ENCODE data around the gene GRID1.

The GRID1 gene

DNA sequence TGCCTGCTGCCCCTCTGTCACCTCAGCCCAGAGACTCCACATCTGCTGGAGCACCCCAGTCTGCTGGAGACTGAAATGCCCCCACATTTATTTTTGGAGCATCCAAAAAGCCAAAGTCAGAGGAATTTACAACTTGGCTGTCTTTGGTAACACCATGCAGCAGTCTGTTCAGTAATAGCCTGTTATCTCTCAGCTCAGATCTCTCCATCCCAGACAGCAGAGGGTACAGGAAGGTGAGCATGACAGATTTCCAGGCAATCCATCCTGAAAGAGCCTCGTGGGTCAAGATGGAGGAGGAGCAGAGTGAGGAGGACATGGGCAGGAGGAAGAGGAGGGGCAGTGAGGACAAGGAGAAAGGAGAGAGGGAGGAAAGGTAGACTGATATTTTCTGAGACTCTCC, 55.9 kb downstream of the GRID1 start:
- no peak for DNase-seq

DNA sequence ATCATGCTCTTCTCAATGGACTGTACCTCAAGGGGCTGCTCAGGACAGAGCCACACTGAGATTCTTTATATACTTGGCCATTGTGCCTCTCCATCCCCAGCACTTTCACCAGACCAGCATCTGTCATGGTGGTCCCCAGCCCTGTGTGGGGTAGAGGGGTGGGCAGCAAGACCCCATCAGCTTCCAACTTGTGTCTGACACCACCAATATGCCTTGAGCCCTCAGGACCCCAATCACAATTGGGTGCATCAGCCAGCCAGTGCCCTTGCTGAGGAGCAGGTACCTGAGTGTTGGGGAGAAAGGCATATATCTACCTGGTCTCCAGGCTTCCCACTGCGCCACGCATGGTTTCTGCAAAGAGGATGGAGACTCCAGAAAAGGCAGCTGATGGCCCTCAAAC, 56.3 kb downstream of the GRID1 start:
- no peak for DNase-seq

DNA sequence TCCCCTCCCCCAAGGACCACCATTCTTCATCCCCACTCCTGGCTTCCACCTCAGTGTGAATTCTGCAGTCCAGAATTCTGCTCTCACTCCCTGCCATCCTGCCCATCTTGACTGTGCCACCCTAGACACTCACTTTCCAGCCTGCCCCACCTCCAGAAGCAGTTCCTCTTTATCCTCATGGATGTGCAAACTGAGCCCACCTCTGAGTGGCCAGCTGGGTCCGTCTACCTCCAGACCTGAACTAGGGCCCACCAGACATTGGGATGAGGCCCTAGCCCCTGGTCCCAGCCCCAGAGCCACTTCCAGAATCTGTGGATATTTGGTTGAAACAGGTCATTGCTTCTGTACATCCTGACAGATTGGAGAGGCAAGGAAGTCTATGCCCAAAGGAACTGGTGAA, 58.5 kb downstream of the GRID1 start:
- DNase-seq, result no peak

DNA sequence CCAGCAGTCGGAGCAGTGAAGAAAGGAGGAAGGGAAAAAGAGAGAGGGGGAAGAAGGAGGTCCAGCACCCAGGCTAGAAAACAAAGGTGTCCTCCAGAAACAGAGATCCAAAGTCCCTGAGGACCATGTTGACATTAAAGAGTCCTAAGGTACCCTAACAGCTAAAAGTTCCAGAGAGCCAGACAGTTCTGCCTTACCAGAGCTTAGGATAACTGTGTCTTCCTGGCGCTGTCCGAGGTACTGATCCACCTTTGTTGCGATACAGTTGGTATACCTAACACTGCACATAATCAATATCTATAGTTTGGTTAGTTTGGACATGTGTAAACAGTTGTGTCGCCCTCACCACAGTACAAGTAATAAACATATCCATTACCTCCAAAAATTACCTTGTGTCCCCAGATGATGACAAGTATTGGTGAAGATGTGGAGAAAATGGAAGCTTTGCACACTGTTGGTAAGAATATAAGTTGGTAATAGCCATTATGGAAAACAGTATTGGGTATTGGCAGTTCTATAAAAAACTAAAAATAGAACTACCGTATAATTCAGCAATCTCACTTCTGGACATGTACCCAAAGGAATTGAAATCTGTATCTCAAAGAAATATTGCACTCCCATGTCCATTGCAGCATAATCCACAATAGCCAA, 59.8 kb downstream of the GRID1 start:
- DNase-seq, result no peak

DNA sequence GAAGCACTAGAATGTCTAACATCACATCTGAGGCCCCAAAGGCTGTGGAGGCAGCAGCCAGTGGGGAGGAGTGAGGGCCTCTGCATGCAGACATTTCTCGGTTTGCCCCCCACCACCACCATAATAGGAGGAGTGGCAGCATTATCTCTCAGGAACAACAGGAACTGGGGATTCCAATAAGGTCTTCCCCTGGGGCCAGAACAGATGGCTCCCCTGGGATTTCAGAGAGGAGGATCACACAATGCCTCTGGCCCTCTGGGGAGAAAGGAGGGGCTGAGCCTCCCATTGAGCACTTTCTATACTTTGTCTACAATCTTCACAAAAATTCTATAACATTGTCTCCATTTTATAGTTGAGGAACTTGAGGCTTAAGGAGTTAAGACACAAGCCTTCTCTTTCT, 61.1 kb downstream of the GRID1 start:
- DNase-seq, result no peak

DNA sequence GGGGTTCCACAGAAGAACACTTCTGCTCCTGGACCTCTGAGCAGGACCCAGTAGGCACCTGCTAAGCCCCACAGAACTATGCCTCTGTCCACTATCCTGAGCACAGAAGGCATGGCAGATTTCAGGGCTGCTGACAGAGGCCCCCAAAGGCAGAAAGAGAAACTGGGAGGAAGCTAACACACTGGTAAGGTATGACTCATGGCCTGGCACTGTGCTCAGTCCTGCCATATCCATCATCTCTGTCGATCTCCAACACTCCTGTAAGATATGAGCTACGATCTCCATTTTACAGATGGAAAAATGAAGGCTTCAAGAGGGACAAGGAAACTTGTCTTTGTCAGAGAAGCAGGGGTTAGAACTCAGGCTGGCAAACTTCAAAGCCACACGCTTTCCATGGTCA, 62.2 kb downstream of the GRID1 start:
- no peak for DNase-seq

DNA sequence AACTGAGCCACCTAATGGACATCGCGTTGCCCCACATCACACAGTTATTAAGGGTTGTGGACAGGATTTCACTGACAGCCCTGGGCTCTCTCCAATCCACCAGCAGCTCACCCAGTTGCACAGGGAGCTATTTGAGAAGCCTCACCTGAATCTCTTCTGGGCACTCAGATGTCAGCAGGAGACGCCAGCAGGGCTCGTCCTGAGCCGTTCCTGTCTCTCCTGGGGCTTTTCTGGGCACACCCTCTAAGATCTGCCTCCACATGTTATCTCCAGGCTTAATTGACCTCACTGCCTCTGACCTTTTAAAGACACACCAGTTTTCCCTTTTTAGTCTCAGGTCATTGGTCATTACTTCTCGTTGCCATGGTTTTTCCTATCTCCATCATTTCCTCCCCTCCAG, 63.0 kb downstream of the GRID1 start:
- no peak for DNase-seq

DNA sequence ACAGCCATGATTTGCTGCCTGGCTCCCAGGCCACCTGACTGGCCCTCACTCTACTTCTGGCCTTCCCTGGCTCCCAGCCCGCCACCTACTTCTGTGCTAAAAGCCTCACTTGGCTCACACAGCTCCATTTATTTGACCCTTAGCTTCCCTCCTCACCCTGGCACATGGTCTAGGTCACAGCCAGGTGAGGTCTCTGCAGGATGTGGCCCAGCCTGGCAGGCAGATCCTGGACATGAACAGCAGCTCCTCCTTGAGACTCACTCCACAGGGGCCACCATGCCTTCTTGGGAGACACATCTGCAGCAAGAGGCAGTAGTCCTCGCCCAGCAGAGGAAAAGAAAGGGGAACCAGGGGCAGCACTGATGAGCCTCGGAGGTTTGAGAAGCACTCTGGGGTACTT, 64.6 kb downstream of the GRID1 start:
- DNase-seq, result no peak

DNA sequence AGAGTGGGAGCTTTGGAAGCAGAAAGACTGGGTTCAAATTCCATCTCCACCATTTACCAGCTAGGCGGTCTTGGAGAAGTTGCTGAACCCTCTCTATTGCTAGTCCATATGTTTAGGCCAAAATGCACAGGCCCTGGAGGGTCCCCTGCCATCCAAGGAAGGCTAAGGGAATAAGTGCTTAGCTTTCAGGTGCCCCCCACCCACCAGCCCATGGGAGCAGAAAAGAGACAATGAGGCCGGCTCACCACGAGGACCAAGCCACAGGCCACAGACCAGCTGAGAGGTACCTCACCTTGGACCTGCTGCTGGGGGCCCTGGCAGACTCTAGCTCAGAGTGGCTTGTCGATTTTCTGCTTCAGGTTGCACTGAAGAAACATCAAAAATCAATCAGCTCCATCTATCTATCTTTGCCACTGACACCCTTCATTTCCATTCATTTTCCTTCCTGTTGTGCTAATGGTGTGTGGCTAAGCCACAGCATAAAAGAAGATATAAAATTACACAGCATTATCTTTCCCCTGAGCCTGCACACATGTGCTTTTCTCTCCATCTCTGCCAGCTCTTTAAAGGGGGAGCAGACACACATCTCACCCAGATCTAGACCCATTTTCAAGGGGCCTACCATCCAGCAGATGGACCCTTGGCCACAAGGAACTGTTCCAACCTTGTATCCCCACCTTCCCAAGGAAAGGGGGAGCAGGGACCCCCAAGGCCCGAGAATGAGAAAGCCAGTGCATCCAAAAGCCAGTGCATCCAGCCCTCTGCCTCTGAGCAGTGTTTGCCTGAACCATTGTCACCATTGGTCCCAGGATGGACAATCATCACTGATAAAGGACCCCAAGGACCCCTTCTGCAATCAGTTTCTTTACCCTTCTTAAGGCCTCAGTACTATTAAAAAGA, 65.4 kb downstream of the GRID1 start:
- no peak for DNase-seq

DNA sequence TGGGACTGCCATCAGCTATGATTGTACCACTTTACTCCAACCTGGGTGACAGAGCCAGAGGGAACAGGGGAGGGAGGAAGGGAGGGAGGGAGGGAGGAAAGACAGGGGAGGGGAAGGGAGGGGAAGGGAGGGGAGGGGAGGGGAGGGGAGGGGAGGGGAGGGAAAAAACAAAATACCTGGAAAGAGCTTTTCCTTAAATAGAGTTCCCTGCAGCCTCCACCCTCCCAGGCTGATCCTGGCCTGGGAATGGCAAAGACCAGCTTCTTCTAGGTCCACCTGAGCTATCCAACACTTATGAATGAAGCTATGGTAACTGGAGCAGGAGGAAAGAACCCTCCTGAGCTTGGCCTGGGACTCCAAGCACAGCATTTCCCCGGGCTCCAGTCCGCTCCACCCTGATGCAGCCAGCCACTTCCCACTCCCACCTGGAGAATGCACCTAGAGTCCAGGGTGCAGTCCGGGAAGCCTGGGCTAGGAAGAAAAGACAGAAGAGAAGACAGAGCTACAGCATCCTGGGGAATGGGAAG, 66.1 kb downstream of the GRID1 start:
- no peak for DNase-seq

DNA sequence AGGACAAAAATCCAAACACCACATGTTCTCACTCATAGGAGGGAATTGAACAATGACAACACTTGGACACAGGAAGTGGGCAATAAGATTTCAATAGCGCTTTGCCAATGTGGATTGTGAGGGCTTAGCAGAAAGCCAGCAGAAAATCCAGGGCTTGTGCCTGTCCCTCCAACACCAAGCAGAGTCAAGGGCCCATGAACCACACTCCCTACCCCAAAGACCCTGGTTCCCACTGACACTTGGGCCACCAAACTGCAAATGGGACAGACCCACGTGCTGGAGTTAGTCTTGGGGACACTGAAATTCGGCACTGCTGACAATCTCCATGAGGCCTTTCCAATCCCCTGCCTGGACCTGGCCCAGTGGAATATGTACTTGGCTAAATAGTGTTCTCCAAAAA, 67.0 kb downstream of the GRID1 start:
- no peak for DNase-seq

DNA sequence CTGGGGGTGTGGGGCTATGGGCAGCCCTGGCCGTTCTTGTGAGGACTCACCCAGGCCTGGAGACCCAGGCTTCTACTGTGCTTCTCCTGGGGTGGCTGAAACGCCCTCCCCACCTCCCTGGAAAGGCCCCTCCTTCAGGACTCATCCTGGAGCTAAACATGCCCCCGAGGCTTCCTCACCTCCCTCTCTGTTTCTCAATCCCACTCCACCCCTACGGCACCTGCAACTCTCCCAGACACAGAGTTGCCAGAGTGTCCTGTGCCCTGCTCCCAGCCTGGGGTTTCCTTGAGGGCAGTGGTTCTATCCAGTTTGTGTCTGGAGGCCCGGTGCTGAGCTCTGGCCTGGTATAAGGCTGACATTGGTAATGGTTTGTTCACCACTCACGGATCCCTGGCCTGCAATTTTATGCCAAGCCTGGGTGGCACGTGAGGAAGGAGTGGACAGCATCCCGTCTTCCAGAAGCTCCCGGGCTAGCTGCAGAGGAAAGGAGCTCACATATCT, 68.0 kb downstream of the GRID1 start:
- no peak for DNase-seq

DNA sequence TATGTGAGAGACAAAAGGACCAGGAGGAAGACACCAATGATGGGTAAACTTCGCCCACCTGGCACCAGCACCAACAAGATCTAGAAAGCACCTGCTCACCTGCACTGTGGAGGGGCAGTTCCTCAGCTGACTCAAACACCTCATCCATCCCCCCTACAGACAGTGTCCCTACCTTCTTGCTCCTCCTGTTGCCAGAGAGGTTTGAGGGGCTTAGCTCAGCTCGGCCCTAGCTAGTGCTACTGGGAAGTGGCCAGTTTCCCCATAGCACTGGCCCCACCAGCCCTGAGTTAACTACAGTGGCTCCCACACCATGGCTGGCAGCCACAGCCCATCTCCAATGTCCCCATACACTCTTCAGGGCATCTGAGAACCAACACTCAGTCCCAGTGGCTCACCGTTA, 70.8 kb downstream of the GRID1 start:
- no peak for DNase-seq

DNA sequence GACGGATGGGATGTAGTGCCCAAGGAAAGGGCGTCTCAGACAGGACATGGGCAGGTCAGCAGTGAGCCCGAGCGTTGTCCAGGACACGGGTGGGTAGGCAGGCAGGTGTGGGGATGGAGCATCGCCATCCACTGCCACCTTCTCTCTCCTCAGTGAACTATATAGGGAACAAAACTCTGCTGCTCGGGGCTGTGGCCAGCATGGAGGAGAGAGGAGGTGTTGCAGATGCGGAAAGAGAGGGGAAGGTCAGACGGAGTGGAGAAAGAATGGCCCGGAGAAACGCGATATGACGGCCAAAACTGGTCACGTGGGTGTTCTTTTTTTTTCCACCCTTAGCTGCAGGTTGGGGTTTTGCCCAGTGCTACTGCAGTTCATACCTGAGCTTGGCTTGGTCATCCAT, 71.2 kb downstream of the GRID1 start:
- DNase-seq, result no peak

DNA sequence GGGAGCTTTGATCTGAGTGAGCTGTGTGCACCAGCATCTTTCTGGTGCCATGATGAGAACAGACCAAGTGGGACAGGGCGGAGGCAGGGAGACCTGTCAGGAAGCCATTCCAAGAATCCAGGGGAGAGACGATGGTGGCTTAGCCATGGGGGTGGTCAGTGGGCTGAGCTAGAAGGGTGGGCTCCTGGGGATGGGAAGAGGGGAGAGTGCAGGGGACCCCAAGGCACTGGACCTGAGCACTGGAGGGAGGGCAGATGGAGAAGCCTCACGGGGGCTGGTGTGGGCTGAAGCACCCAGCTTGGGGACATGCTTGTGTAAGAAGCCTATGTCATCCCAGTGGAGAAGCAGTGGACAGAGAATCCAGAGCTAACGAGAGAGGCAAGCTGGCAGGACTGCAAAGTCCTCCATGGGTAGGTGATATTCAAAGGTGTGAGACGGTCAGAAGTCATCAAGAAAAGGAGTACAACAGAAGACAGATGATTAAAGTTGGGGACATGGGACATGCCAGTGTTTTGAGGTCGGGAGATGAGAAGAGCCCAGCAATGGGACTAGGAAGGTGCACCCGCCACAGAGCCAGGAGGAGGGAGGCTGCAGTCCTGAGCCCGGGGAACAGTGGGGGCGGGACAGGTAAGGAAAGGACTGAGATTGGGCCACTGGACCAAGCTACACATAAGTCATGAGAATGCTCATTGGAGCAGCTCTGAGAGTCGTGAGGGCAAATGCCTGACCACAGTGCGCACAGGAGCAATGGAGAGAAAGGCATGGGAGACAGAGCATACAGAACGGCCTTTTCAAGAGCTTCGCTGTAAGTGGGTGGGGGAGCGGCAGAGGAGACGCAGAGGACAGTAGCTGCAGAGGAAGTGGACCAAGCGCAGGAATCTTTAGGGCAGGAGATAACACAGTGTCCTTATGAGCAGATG, 72.0 kb downstream of the GRID1 start:
- no peak for DNase-seq

DNA sequence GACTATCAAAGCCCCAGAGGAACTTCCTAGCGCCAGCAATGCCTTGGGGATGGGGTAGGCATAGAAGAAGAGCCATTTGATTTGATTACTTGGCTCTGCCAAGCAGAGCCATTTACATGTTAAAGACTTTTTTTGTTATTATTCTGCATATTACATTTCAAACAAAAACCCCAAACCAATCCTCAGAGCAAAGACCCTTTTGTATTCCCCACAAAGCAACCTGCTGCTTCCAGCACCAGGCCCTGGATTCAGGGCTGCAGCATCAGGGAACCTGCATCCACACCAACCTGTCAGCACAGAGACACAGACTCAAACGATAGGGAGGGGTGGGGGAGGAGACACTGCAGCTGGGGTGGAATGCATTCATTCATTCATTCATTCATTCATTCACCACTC, 73.2 kb downstream of the GRID1 start:
- DNase-seq, result no peak

DNA sequence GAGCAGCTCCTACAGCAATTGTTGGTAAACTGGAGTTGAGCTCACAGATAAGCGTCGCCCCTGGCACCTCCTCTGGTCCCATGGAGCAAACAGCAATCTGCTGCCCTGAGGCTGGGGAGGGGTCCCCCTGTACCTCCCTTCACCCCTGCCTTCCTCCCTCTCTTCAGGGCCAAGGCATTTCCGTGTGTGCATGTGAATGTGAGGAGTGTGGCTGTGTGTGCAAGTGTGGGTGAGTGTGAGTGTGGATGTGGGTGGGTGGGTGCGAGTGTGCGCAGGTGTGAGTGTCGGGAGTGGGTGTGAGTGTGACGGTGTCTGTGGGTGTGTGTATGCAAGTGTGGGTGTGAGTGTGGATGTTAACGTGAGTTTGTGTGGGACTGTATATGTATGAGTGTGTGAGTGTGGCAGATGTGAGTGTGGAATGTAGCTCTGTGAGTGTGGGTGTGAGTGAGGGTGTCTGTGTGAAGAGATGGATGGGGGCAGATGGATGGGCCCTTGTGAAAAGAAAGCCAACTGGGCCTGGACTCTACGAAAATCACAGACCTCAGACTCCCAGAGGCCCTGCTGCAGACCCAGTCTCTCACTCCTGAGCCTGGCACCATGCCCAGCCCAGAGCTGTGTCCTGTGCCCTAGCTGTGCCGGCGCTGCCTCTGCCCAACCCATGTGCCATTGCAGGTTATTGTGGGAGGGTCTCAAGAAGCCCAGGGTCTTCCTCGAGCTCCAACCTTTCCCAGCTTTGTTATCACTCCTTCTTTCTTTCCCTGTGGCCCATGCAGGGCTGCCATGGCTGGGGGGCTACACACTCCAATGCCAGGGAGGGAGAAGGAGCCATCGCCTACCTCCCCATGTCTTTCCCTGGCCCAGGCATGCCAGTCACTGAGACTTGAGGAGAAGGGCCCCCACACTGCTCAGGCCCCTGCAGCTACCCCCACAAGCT, 73.9 kb downstream of the GRID1 start:
- no peak for DNase-seq

DNA sequence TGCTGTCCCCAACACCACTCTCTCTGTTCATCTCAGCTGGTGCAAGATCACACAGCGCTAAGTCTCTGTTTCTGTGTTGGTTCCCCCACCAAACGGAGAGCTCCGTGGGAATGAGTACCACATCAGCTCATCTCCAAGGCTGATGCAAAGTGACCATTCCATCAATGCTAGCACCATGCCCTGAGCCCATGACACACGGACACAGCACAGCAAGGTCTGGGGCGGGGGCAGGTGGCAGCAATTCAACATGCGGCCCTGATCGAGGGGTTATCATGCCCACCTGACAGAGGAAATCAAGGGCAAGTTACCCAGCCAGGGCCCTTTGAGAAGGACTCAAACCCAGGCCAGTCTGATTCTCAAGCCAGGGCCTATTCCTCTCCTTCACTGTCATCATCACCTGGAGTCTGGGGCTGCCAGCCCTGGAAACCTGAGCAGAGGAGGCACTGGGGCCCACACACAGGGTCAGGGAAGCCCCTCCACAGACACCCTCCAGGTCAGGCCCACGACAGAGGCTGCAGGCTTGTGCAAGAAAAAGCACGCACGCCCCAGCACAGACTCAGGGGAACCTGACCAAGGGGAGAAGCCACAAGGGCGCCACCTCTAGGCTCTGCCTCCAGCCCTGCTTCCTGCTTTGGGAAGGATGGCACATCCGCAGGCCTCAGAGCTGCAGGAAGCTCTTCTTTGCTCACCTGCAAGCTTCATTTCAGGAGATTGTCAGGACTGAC, 74.8 kb downstream of the GRID1 start:
- no peak for DNase-seq

DNA sequence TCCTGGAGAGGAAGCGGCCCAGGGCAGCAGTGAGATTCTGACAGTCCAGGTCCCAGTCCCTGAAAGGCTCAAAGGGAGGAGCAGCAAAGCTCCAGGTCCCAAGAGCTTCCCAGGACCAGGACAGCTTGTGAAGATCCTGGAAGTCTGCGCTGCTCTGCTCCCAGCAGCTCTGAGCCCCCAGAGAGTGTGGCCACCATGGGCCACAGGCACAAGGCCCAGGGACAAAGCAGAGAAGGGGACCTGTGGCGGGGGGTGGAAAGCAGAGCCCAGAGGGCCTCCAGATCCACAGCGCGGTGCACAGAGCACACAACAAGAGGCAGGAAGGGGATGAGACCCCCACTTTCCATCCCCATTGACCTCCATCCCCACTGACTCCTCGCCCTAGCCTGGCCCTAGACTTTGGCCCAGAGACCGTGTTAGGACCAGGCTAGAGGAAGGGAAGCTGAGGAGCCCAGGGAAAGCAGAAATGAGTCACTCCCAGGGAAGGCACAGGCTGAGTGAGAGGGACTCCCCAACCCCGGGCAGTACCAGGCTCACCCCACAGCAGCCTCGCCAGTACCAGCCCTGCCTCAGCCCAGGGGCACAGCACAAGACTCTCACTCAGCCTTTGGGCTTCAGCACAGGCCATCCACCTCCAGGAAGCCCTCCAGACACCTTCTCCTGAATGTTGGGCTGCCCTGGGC, 75.5 kb downstream of the GRID1 start:
- no peak for DNase-seq

DNA sequence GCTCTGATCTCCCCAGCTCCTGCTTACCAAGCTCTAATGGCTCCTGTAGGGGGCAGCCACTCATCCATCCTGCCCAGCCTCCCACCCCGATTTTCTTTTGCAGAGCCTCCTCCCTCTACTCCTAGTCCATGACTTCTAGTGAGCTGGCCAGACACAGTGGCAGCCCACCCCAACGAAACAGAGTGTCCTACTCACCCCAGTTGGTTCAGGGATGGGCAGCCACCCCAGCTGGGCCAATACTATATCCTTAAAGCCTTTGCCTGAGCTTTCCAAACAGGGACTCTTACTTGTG, 77.1 kb downstream of the GRID1 start:
- no peak for DNase-seq
